Fibroblast of lung (primary cell): ENCODE measurements around the gene C2orf74. TPM values are rescaled to one million over a fixed set of nuclear protein-coding genes. Genes with fewer than 3 reads are reported as not detected.

Source experiments
- DNase-seq, 2 donors: peaks; one replicate each; pipeline versions ENCODE4 v3.0.0 to v3.0.0-alpha.2; 2010; ENCODE audit warnings: low read depth in 2 of 2
- H2AFZ ChIP-seq: 2 replicates; pipeline ENCODE4 v1.5.1; 2012; ENCODE audit warnings: low read length, control low read depth, inconsistent platforms
- H3K27ac ChIP-seq: 2 replicates; pipeline ENCODE4 v1.5.1; 2011; ENCODE audit warnings: low read length, control low read depth; ENCODE audit not compliant: insufficient read depth
- H3K27me3 ChIP-seq: 2 replicates; pipeline ENCODE4 v1.5.1; 2011; ENCODE audit warnings: mild to moderate bottlenecking, low read length; ENCODE audit not compliant: control insufficient read depth, insufficient read depth
- H3K36me3 ChIP-seq: 2 replicates; pipeline ENCODE4 v1.5.1; 2011; ENCODE audit warnings: low read length; ENCODE audit not compliant: control insufficient read depth, insufficient read depth
- H3K4me1 ChIP-seq: 2 replicates; pipeline ENCODE4 v1.5.1; 2011; ENCODE audit warnings: low read length; ENCODE audit not compliant: control insufficient read depth, insufficient read depth; ENCODE audit errors: extremely low read depth
- H3K4me2 ChIP-seq: 2 replicates; pipeline ENCODE4 v1.5.1; 2011; ENCODE audit warnings: low read length, control low read depth; ENCODE audit not compliant: insufficient read depth; ENCODE audit errors: extremely low read depth
- H3K4me3 ChIP-seq, 4 experiments: fragments of 200-600 bp in 1 of 4; sonication (generic) in 1 of 4; replicated peaks in 1 of 4; 2 replicates each; pipeline ENCODE4 v1.5.1; 2011 to 2016; ENCODE audit warnings: low read length in 4 of 4, low read depth in 3 of 4, mild to moderate bottlenecking in 3 of 4, control low read depth in 2 of 4, inconsistent platforms in 1 of 4, mixed read lengths in 1 of 4; ENCODE audit not compliant: insufficient read depth in 1 of 4; ENCODE audit errors: control extremely low read depth in 1 of 4
- H3K79me2 ChIP-seq: 2 replicates; pipeline ENCODE4 v1.5.1; 2012; ENCODE audit warnings: mild to moderate bottlenecking, low read length, inconsistent platforms; ENCODE audit not compliant: control insufficient read depth, insufficient read depth
- H3K9ac ChIP-seq: 2 replicates; pipeline ENCODE4 v1.5.1; 2011; ENCODE audit warnings: mild to moderate bottlenecking, low read length, control low read depth; ENCODE audit not compliant: insufficient read depth
- H3K9me3 ChIP-seq: 2 replicates; pipeline ENCODE4 v1.5.1; 2012; ENCODE audit warnings: low read depth, low read length; ENCODE audit not compliant: control insufficient read depth, insufficient read depth
- H4K20me1 ChIP-seq: 2 replicates; pipeline ENCODE4 v1.5.1; 2011; ENCODE audit warnings: low read length; ENCODE audit not compliant: control insufficient read depth, insufficient read depth; ENCODE audit errors: extremely low read depth
- EZH2 ChIP-seq: IDR thresholded peaks from 2 replicates; pipeline ENCODE4 v1.5.1; 2012; ENCODE audit warnings: low read length, control low read depth, mild to moderate bottlenecking; ENCODE audit errors: missing control alignments
- polyA minus RNA-seq: library from RNA; depleted of rRNA, polyadenylated mRNA; stranded (reverse); fragments of >200 nt; gene quantifications from 2 replicates; pipeline ENCODE4 v1.2.3, GENCODE V29; 2011; ENCODE audit warnings: low replicate concordance
- polyA plus RNA-seq, 2 donors: library from polyadenylated mRNA; depleted of rRNA in 1 of 2; stranded (reverse) in 1 of 2; unstranded in 1 of 2; fragments of >200 nt; gene quantifications; 2 replicates each; pipeline ENCODE4 v1.2.1, GENCODE V29; 2011 to 2012; ENCODE audit warnings: missing spikeins in 1 of 2
- total RNA-seq: library from RNA; depleted of rRNA; stranded (reverse); fragments of >200 nt; gene quantifications from 2 replicates; pipeline ENCODE4 v1.2.1, GENCODE V29; 2014
- TF ChIP-seq, protein P1 (sequence below), 2 donors: IDR thresholded peaks in 1 of 2; conservative IDR thresholded peaks in 1 of 2; 1 replicate in 1 of 2; 2 replicates in 1 of 2; pipeline ENCODE4 v1.5.1; 2011 to 2012; ENCODE audit warnings: low read length in 2 of 2, control low read depth in 1 of 2, inconsistent platforms in 1 of 2, low read depth in 1 of 2, mild to moderate bottlenecking in 1 of 2

The C2orf74 gene
- total RNA-seq: 20.5 and 21.5 TPM in 2 replicates
- 11.1 and 44.0 TPM in 2 replicates for polyA plus RNA-seq
- polyA plus RNA-seq (2012): 9.9 and 37.1 TPM in 2 replicates
- polyA minus RNA-seq: not detected in 2 replicates

DNA sequence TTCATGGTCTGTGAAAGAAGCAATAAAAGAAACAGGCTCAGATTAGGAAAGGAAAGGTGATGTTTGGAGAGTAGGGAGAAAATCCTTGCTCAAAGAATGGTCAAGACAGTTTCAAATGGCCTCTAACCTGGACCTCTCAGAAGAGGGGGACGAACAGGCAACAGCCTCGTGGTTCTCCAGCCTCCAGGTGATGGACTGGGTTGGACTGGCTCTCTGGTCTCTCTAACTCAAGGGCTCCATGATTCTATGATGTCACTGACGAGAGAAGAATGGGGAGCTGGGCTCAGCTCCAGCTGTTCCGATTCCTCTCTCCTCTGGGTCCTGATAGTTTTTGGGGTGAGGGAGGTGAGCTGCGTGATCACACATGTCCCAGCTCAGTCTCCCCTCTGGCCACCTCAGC is at the start of gene C2orf74:
TSS of gene C2orf74 (plus strand) at position 301 of the 400 bp plus-strand sequence. CDS start 327 bp downstream, outside the sequence.
- Histone ChIP-seq H3K36me3 (no peaks in the 10 kb centered on the region), H3K9me3 (no peaks in the 10 kb centered on the region), H3K4me2 (no peak within 1 kb of the TSS), H3K4me1 (no peaks in the 10 kb centered on the region), H3K27ac (no peak within 1 kb of the TSS), H2AFZ (no peak within 1 kb of the TSS), H4K20me1 (no peaks in the 10 kb centered on the region), H3K4me3 (no peak within 1 kb of the TSS), H3K79me2 (no peaks in the 10 kb centered on the region), H3K9ac (no peak within 1 kb of the TSS), H3K27me3 (no peaks in the 10 kb centered on the region)
- TF ChIP-seq EZH2: no peak
- TF ChIP-seq, protein P1, sequence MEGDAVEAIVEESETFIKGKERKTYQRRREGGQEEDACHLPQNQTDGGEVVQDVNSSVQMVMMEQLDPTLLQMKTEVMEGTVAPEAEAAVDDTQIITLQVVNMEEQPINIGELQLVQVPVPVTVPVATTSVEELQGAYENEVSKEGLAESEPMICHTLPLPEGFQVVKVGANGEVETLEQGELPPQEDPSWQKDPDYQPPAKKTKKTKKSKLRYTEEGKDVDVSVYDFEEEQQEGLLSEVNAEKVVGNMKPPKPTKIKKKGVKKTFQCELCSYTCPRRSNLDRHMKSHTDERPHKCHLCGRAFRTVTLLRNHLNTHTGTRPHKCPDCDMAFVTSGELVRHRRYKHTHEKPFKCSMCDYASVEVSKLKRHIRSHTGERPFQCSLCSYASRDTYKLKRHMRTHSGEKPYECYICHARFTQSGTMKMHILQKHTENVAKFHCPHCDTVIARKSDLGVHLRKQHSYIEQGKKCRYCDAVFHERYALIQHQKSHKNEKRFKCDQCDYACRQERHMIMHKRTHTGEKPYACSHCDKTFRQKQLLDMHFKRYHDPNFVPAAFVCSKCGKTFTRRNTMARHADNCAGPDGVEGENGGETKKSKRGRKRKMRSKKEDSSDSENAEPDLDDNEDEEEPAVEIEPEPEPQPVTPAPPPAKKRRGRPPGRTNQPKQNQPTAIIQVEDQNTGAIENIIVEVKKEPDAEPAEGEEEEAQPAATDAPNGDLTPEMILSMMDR (conservative IDR thresholded peaks at IDR 0.05 in 1 of 2, IDR thresholded peaks at IDR 0.05 in 1 of 2; ENCODE audit: low read depth in 1 of 2, low read length in 2 of 2): no peak
- DNase-seq: no peak

DNA sequence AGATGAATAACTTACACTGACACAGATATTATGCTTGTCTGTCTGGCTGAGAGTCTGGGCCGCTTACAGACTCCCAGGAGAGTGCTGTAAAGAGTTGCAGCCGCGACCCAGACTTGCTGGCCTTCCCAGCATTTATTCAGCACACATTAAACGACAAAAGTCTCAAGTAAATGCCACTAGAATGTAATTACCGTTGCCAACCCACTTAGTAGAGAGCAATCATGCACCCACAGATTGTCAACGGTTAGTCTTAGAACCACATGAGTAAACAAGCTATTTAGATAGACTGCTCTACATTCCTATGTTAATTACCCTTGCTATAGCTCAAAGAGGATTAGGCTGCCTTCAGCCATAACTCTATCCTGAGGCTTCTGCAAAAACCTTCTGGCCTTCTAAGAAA is 47.8 kb upstream of the C2orf74 start:
- no peak for TF ChIP-seq EZH2
- TF ChIP-seq, protein P1 (conservative IDR thresholded peaks at IDR 0.05 in 1 of 2, IDR thresholded peaks at IDR 0.05 in 1 of 2; ENCODE audit: low read depth in 1 of 2, low read length in 2 of 2): no peak
- Histone ChIP-seq H3K27me3 (no peaks in the 10 kb centered on the region), H3K4me1 (no peaks in the 10 kb centered on the region), H3K27ac (no peak overlapping the region), H2AFZ (no peak overlapping the region), H3K79me2 (no peaks in the 10 kb centered on the region), H3K4me3 (no peak overlapping the region), H4K20me1 (no peaks in the 10 kb centered on the region), H3K9ac (no peak overlapping the region), H3K36me3 (no peaks in the 10 kb centered on the region), H3K4me2 (no peak overlapping the region), H3K9me3 (no peaks in the 10 kb centered on the region)
- DNase-seq: no peak

DNA sequence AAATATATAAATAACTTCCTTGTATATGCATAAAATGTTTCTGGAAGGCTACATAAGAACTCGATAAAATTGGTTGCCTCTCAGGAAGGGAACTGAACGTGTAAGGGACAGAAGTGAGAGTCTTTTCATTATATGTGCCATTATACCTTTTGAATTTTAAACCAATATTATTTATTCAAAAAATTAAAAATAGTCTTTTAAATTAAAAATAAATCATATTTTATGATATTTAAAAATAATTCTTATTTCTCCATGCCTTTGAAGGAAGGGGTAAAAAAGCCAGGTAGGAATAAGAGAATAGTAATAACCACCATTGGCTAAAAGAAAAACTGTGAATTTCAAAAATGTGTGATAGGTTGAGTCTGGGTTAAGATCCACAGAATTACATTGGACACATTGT is 45.7 kb upstream of the C2orf74 start:
- no peak overlapping the region for H3K9ac ChIP-seq
- H3K27ac ChIP-seq: no peak overlapping the region
- H3K9me3 ChIP-seq: no peaks in the 10 kb centered on the region
- no peaks in the 10 kb centered on the region for H3K79me2 ChIP-seq
- H3K4me2 ChIP-seq: no peak overlapping the region
- H3K36me3 ChIP-seq: peaks cover 3% of the 10 kb centered on the region
- H3K4me3 ChIP-seq: no peak overlapping the region
- TF ChIP-seq EZH2: no peak
- TF ChIP-seq, protein P1 (conservative IDR thresholded peaks at IDR 0.05 in 1 of 2, IDR thresholded peaks at IDR 0.05 in 1 of 2; ENCODE audit: low read depth in 1 of 2, low read length in 2 of 2): no peak
- H3K4me1 ChIP-seq: no peaks in the 10 kb centered on the region
- H3K27me3 ChIP-seq: no peaks in the 10 kb centered on the region
- no peak for DNase-seq
- H2AFZ ChIP-seq: no peak overlapping the region
- H4K20me1 ChIP-seq: no peaks in the 10 kb centered on the region
